HCT116 (cell line): ENCODE data around the gene CHST11. TPM values are rescaled to one million over a fixed set of nuclear protein-coding genes. Genes with fewer than 3 reads are reported as not detected.

Experiments
- ATAC-seq: fragments of 200-7000 bp; cut with Tn5 transposase; 2 replicates; pipeline ENCODE4 v1.9.1; 2020; ENCODE audit warnings: mild to moderate bottlenecking, moderate library complexity
- BruUV-seq: library from RNA; stranded (reverse); fragments of 400-500 nt; replicated peaks from 2 replicates; lab custom pipeline; 2021; lab: Mats Ljungman, UMichigan
- CTCF ChIA-PET: fragments of 300-600 bp; sonication (Branson Sonifier 250); formaldehyde crosslinking; loops from one replicate; lab custom pipeline; 2021; ENCODE audit warnings: antibody characterized with exemption; lab: Charles Lee
- POLR2A ChIA-PET: fragments of 300-600, 350-600 bp; sonication (Branson Sonifier 250); formaldehyde crosslinking; loops from one replicate; lab custom pipeline; 2021; ENCODE audit warnings: antibody characterized with exemption; lab: Charles Lee
- RAD21 ChIA-PET, 2 experiments: fragments of 300-600 bp; sonication (Branson Sonifier 250); formaldehyde crosslinking; loops; one replicate each; lab custom pipeline; 2023; ENCODE audit warnings: low total read pairs in 2 of 2; ENCODE audit not compliant: uncharacterized antibody in 2 of 2, unreplicated experiment in 2 of 2, low non-redundant PET in 1 of 2; lab: Charles Lee
- DNase-seq: peaks from one replicate; pipeline ENCODE4 v3.0.0-alpha.2; 2010; ENCODE audit warnings: low read depth, low spot score
- H2AFZ ChIP-seq: fragments of 200-600 bp; shearing (Covaris generic), sonication (generic); 2 replicates; pipeline ENCODE4 v1.6.1; 2017; ENCODE audit warnings: low read depth, mixed run types, mixed read lengths, antibody characterized with exemption, low read length; ENCODE audit not compliant: poor library complexity, severe bottlenecking
- H3K27ac ChIP-seq: 2 replicates; pipeline ENCODE4 v1.5.1; 2012; ENCODE audit warnings: low read depth, low read length
- H3K27me3 ChIP-seq: fragments of 200-600 bp; sonication (generic); 2 replicates; pipeline ENCODE4 v1.6.1; 2016; ENCODE audit warnings: mixed run types, low read length, mixed read lengths; ENCODE audit not compliant: insufficient read depth
- H3K36me3 ChIP-seq, 2 experiments: fragments of 200-500 bp in 1 of 2; fragments of 200-600 bp in 1 of 2; sonication (Bioruptor generic) in 1 of 2; sonication (generic) in 1 of 2; 2 replicates each; pipeline versions ENCODE4 v1.5.1 to v1.6.1; 2014 to 2016; ENCODE audit warnings: low read length in 2 of 2, inconsistent platforms in 1 of 2, mixed read lengths in 1 of 2, mixed run types in 1 of 2; ENCODE audit not compliant: insufficient read depth in 2 of 2, control insufficient read depth in 1 of 2
- H3K4me1 ChIP-seq, 2 experiments: fragments of 200-600 bp in 1 of 2; sonication (generic) in 1 of 2; 2 replicates each; pipeline versions ENCODE4 v1.5.1 to v1.6.1; 2012 to 2017; ENCODE audit warnings: low read length in 2 of 2, inconsistent platforms in 1 of 2, mild to moderate bottlenecking in 1 of 2, mixed read lengths in 1 of 2, mixed run types in 1 of 2, moderate library complexity in 1 of 2; ENCODE audit not compliant: insufficient read depth in 2 of 2, control insufficient read depth in 1 of 2
- H3K4me2 ChIP-seq: fragments of 200-600 bp; sonication (generic); 2 replicates; pipeline ENCODE4 v1.6.1; 2017; ENCODE audit warnings: mixed run types, low read length, mixed read lengths
- H3K4me3 ChIP-seq, 2 experiments: fragments of 200-600 bp in 1 of 2; sonication (generic) in 1 of 2; replicated peaks in 1 of 2; 2 replicates each; pipeline ENCODE4 v1.5.1; 2011 to 2016; ENCODE audit warnings: low read length in 2 of 2, control low read depth in 1 of 2, low read depth in 1 of 2, mild to moderate bottlenecking in 1 of 2, mixed read lengths in 1 of 2, mixed run types in 1 of 2
- H3K79me2 ChIP-seq: fragments of 200-600 bp; sonication (generic); 2 replicates; pipeline ENCODE4 v1.6.1; 2017; ENCODE audit warnings: mild to moderate bottlenecking, mixed run types, low read length, moderate library complexity, mixed read lengths; ENCODE audit not compliant: insufficient read depth
- H3K9ac ChIP-seq: fragments of 200-600 bp; sonication (generic); 2 replicates; pipeline ENCODE4 v1.6.1; 2016; ENCODE audit warnings: low read length, mixed read lengths
- H3K9me2 ChIP-seq: fragments of 200-600 bp; sonication (generic), shearing (Covaris generic); 2 replicates; pipeline ENCODE4 v1.6.1; 2017; ENCODE audit warnings: mixed run types, mild to moderate bottlenecking, moderate library complexity; ENCODE audit not compliant: insufficient read depth
- H3K9me3 ChIP-seq, 2 experiments: fragments of 200-500 bp in 1 of 2; fragments of 200-600 bp in 1 of 2; sonication (Bioruptor generic) in 1 of 2; sonication (generic) in 1 of 2; 2 replicates each; pipeline ENCODE4 v1.6.1; 2014 to 2017; ENCODE audit warnings: low read length in 2 of 2, mixed read lengths in 2 of 2, inconsistent platforms in 1 of 2, low read depth in 1 of 2, mild to moderate bottlenecking in 1 of 2, mixed run types in 1 of 2, moderate library complexity in 1 of 2; ENCODE audit not compliant: control insufficient read depth in 1 of 2, insufficient read depth in 1 of 2
- H4K20me1 ChIP-seq: fragments of 200-600 bp; sonication (generic), shearing (Covaris generic); 2 replicates; pipeline ENCODE4 v1.6.1; 2017; ENCODE audit warnings: mixed run types, mild to moderate bottlenecking, moderate library complexity; ENCODE audit not compliant: insufficient read depth
- CBX3 ChIP-seq: IDR thresholded peaks from 2 replicates; pipeline ENCODE4 v1.6.1; 2012; ENCODE audit warnings: low read depth
- CEBPB ChIP-seq: IDR thresholded peaks from 2 replicates; pipeline ENCODE4 v1.6.1; 2012; ENCODE audit warnings: low read depth
- ELF1 ChIP-seq: IDR thresholded peaks from 2 replicates; pipeline ENCODE4 v1.6.1; 2012; ENCODE audit warnings: low read depth, borderline replicate concordance
- EZH2phosphoT487 ChIP-seq: fragments of 200-600 bp; IDR thresholded peaks from 2 replicates; pipeline ENCODE4 v1.6.1; 2018; ENCODE audit warnings: antibody characterized with exemption, borderline replicate concordance
- JUND ChIP-seq: IDR thresholded peaks from 2 replicates; pipeline ENCODE4 v1.6.1; 2012
- POLR2AphosphoS5 ChIP-seq: IDR thresholded peaks from 2 replicates; pipeline ENCODE4 v1.6.1; 2011; ENCODE audit warnings: mild to moderate bottlenecking, low read depth, low read length, moderate library complexity
- RAD21 ChIP-seq: IDR thresholded peaks from 2 replicates; pipeline ENCODE4 v1.6.1; 2012; ENCODE audit warnings: low read depth, mild to moderate bottlenecking
- SIN3A ChIP-seq: IDR thresholded peaks from 2 replicates; pipeline ENCODE4 v1.6.1; 2012; ENCODE audit warnings: low read depth
- SRF ChIP-seq: IDR thresholded peaks from 2 replicates; pipeline ENCODE4 v1.6.1; 2012; ENCODE audit warnings: low read depth
- YY1 ChIP-seq: IDR thresholded peaks from 2 replicates; pipeline ENCODE4 v1.6.1; 2011; ENCODE audit warnings: low read length, low read depth, moderate library complexity, mild to moderate bottlenecking; ENCODE audit not compliant: insufficient replicate concordance; ENCODE audit errors: extremely low read depth
- ZFX ChIP-seq: fragments of 450-650 bp; IDR thresholded peaks from 2 replicates; pipeline ENCODE4 v1.6.1; 2017
- intact Hi-C: fragments of 100-400 bp; cut with micrococcal nuclease; formaldehyde crosslinking; loops from 2 replicates; pipeline ENCODE4 v1.10.0; 2022
- total RNA-seq: library from RNA; stranded (reverse); gene quantifications from one replicate; pipeline ENCODE4 v1.2.1, GENCODE V29; 2021; ENCODE audit not compliant: unreplicated experiment
- TF ChIP-seq, protein P1 (sequence below): IDR thresholded peaks from 2 replicates; pipeline ENCODE4 v1.6.1; 2012; ENCODE audit warnings: low read depth
- TF ChIP-seq, protein P2 (sequence below): IDR thresholded peaks from 2 replicates; pipeline ENCODE4 v1.6.1; 2011; ENCODE audit warnings: mild to moderate bottlenecking, low read length, moderate library complexity; ENCODE audit not compliant: insufficient replicate concordance; ENCODE audit errors: extremely low read depth
- TF ChIP-seq, protein P3 (sequence below): IDR thresholded peaks from 2 replicates; pipeline ENCODE4 v1.6.1; 2012
- TF ChIP-seq, protein P4 (sequence below): IDR thresholded peaks from 2 replicates; pipeline ENCODE4 v1.6.1; 2012

The CHST11 gene
- total RNA-seq, 1 experiment from 2014 or later = 10.1 TPM

DNA sequence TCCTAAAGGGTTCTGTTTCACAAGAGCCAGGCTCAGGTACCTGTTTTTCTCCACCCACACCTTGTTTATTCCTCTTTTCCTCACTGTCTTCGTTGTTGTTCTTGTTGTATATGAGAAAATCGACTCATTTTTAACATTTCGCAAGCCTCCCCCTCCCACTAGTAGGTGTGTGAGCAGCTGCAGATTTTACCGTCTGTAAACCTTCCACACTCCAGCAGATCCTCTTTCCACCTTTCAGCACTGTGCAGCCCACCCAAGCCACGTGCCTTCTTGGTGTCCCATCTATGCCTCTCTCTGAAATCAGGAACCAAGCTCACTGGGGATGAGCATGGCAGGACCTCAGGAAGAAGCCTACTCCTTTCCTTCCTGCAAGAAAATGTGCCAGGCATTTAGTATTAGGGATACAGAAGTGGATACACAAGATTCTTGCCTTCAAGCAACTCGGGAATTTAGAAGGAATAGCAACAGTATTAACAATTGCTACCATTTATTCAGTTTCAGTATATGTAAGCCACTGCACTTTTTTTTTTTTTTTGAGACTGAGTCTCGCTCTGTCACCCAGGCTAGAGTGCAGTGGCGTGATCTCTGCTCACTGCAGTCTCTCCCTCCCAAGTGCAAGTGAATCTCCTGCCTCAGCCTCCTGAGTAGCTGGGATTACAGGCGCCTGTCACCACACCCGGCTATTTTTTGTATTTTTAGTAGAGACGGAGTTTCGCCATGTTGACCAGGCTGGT is 113.6 kb downstream of the CHST11 start:
- Histone ChIP-seq H3K4me1 (peaks cover 4 to 6% of the 10 kb centered on the region in 2 experiments; a peak in 3 of 4 replicates), H3K36me3 (no peaks in the 10 kb centered on the region), H3K27me3 (no peaks in the 10 kb centered on the region), H3K9me3 (no peaks in the 10 kb centered on the region), H3K9ac (no peak overlapping the region), H3K79me2 (no peaks in the 10 kb centered on the region), H3K27ac (no peak overlapping the region), H3K4me3 (no peak overlapping the region), H2AFZ (no peak overlapping the region), H4K20me1 (no peaks in the 10 kb centered on the region), H3K9me2 (no peaks in the 10 kb centered on the region), H3K4me2 (no peak overlapping the region)
- ATAC-seq (no peak), DNase-seq (no peak)
- ChIA-PET RAD21 (interaction anchor here in 1 of 2 experiments (0.7 kb wide), 1 partner anchor 234 kb away, joined by 4 read pairs; no protein-coding TSS in a partner anchor), CTCF (no interaction called here), POLR2A (no interaction called here)
- TF ChIP-seq JUND (no peak), ZFX (no peak), SRF (no peak), SIN3A (no peak), CEBPB (no peak), EZH2phosphoT487 (no peak), CBX3 (no peak), POLR2AphosphoS5 (no peak), RAD21 (no peak), YY1 (no peak), ELF1 (no peak)
- TF ChIP-seq, protein P1, sequence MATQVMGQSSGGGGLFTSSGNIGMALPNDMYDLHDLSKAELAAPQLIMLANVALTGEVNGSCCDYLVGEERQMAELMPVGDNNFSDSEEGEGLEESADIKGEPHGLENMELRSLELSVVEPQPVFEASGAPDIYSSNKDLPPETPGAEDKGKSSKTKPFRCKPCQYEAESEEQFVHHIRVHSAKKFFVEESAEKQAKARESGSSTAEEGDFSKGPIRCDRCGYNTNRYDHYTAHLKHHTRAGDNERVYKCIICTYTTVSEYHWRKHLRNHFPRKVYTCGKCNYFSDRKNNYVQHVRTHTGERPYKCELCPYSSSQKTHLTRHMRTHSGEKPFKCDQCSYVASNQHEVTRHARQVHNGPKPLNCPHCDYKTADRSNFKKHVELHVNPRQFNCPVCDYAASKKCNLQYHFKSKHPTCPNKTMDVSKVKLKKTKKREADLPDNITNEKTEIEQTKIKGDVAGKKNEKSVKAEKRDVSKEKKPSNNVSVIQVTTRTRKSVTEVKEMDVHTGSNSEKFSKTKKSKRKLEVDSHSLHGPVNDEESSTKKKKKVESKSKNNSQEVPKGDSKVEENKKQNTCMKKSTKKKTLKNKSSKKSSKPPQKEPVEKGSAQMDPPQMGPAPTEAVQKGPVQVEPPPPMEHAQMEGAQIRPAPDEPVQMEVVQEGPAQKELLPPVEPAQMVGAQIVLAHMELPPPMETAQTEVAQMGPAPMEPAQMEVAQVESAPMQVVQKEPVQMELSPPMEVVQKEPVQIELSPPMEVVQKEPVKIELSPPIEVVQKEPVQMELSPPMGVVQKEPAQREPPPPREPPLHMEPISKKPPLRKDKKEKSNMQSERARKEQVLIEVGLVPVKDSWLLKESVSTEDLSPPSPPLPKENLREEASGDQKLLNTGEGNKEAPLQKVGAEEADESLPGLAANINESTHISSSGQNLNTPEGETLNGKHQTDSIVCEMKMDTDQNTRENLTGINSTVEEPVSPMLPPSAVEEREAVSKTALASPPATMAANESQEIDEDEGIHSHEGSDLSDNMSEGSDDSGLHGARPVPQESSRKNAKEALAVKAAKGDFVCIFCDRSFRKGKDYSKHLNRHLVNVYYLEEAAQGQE = no peak
- TF ChIP-seq, protein P2, sequence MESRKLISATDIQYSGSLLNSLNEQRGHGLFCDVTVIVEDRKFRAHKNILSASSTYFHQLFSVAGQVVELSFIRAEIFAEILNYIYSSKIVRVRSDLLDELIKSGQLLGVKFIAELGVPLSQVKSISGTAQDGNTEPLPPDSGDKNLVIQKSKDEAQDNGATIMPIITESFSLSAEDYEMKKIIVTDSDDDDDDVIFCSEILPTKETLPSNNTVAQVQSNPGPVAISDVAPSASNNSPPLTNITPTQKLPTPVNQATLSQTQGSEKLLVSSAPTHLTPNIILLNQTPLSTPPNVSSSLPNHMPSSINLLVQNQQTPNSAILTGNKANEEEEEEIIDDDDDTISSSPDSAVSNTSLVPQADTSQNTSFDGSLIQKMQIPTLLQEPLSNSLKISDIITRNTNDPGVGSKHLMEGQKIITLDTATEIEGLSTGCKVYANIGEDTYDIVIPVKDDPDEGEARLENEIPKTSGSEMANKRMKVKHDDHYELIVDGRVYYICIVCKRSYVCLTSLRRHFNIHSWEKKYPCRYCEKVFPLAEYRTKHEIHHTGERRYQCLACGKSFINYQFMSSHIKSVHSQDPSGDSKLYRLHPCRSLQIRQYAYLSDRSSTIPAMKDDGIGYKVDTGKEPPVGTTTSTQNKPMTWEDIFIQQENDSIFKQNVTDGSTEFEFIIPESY = no peak
- TF ChIP-seq, protein P3, sequence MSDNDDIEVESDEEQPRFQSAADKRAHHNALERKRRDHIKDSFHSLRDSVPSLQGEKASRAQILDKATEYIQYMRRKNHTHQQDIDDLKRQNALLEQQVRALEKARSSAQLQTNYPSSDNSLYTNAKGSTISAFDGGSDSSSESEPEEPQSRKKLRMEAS = no peak
- TF ChIP-seq, protein P4, sequence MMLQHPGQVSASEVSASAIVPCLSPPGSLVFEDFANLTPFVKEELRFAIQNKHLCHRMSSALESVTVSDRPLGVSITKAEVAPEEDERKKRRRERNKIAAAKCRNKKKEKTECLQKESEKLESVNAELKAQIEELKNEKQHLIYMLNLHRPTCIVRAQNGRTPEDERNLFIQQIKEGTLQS = no peak
- intact Hi-C loops = no loop called here
- no TSS peak for BruUV-seq
